ENCODE measurements around the gene BMP6.
"Not testable (repeated sequence)": the region's sequence is repeated elsewhere in the genome, so short reads cannot be mapped to it uniquely, and the experiment has no call there.

BMP6 gene

GRCh38 chr6:7887278-7887991 lies 161.5 kb downstream of the BMP6 start:
- DNase-seq (ENCODE audit: low read depth): no peak

GRCh38 chr6:7888587-7889357 lies 162.9 kb downstream of the BMP6 start:
- no peak for DNase-seq (ENCODE audit: low read depth)

DNA sequence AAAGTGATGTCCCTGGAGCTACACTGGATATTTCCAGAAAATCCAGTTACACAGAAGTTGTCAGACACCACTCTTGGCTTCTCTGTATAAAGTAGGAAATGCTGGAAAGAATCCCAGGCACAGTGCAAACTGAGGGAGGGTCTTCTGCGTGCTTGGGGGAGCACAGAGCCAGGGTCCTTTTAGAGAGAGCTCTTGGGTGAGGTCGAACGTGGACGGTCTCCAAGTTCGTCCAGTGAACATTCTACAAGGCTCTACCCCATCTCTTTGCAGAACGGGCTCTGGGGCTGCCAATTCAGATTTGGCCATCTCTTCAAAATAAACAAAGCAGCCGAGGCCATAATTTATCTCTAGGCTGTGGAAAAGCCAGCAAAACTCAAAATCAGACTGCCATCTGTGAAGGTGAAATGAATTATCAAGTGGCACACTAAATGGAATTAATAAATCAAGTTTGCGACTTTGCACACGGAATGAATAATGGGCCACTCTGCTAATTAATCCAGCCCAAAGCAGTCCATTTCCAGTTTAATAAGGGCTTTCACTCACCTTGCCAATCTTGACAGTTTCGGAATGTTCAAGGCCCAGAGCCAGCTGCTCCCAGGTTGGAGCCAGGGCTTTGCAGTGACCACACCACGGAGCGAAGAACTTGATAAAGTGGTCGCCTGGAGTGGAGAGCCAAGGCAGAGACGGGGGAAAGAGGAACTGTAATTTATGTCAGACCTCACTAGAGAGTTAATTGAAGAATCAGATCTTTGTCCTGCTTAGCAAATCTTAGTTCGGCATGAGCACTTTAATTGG lies 165.4 kb downstream of the BMP6 start:
- DNase-seq (ENCODE audit: low read depth): no peak

DNA sequence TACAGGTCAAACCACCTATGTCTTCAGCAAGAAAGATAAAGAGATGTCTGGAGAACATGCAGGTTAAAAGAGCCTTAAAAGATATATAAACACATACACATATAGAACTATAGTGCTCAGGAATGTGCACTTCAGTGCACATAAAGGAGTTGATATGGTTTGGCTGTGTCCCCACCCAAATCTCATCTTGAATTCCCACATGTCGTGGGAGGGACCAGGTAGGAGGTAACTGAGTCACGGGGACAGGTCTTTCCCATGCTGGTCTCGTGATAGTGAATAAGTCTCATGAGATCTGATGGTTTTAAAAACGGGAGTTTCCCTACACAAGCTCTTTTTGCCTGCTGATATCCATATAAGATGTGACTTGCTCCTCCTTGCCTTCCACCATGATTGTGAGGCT lies 166.5 kb downstream of the BMP6 start:
- DNase-seq (ENCODE audit: low read depth): not testable (repeated sequence)

DNA sequence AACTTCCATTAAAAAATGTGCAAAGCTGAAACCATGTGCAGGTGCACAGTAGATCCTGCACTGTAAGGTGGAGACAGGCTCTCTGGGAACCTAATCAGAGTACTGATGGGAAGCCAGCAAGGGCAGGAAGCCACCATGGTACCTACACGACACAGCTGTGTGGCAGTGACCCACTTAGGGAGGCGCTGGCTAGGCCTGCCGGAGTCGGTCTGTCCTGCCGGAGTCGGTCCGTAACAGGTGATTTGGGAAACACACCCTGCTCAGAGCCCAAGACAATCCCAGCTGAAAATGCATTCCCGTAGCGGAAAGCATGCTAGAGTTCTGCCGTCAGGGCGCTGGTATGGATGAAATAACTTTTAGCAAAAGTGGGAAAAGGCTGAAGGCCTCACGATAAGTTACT lies 167.4 kb downstream of the BMP6 start:
- no peak for DNase-seq (ENCODE audit: low read depth)

GRCh38 chr6:7894262-7895124 lies 168.6 kb downstream of the BMP6 start:
- DNase-seq (ENCODE audit: low read depth): no peak

- DNase-seq (ENCODE audit: low read depth): no peak
Measured at GRCh38 chr6:7895125-7895423, 169.2 kb downstream of the BMP6 start.

- no peak for DNase-seq (ENCODE audit: low read depth)
Measured at GRCh38 chr6:7896465-7896987, 170.6 kb downstream of the BMP6 start.

GRCh38 chr6:7897461-7898192 lies 171.7 kb downstream of the BMP6 start:
- no peak for DNase-seq (ENCODE audit: low read depth)

DNA sequence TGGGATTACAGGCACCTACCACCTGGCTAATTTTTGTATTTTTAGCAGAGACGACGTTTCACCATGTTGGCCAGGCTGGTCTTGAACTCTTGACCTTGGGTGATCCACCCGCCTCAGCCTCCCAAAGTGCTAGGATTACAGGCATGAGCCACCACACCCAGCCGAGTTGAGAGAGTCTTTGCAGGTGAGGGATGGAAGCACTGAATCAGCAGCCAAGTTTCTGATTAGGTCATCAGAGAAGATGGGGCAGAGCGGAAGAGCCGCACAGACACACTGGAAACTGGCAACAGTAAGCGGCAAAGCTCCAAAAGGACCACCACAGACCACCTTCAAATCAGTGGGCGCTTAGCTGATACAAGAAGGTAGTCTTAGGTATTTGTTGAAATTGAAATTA lies 172.3 kb downstream of the BMP6 start:
- not testable (repeated sequence) for DNase-seq (ENCODE audit: low read depth)

- DNase-seq (ENCODE audit: low read depth): no peak
Measured at GRCh38 chr6:7899101-7899888, 173.4 kb downstream of the BMP6 start.

- DNase-seq (ENCODE audit: low read depth): no peak
Measured at GRCh38 chr6:7899889-7900213, 174.0 kb downstream of the BMP6 start.

- no peak for DNase-seq (ENCODE audit: low read depth)
Measured at GRCh38 chr6:7900621-7901020, 174.7 kb downstream of the BMP6 start.

DNA sequence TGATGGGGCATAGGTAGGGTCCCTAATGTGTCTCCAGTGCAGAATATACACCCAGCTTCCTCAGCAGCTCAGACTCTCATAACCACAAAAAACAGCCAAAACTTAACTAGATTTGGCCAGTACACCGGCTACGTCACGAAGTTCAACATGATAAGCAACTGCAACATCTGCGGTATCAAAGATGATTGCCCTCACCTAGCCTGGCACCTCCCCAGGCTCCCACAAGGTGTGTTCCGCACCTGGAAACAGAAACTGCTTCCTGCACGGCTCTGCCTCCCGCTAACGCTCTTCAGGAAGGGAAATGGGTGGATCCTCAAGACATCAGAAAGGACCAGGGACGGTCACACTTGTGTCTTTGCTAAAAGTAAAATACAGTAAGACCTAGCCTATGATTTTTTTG lies 175.2 kb downstream of the BMP6 start:
- DNase-seq (ENCODE audit: low read depth): no peak

DNA sequence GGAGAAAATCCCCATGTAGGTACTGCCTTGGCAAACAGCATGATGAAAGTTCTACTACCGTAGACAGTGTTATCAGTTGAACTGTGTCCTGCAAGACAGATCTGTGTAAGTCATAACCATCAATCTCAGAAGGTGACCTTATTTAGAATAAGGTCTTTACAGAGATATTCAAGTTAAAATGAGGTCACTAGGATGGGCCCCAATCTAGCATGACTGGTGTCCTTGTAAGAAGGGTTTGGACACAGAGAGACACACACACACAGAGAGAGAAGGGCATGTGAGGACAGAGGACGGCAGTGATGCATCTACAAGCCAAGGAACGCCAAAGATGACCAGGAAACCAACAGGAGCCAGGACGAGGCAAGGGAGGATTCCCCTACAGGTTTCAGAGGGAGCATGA lies 175.9 kb downstream of the BMP6 start:
- DNase-seq (ENCODE audit: low read depth): no peak

DNA sequence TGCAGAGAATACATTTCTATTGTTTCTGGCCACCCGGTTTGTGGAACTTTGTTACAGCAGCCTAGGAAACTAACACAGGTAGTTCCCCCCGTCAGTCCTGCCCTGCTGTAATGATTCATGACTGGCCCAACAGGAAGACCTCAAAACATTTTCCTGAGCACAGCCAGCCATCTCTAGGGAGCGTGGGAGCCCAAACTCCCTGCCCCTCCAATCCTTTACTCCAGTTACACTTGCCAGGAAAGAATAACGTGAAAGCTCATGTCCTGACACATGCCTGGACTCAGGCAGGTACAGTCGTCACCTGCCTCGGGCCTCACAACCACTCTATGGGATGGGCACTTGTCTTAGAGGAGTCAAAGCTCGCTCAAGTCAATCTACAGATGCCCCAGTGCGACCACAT lies 176.3 kb downstream of the BMP6 start:
- no peak for DNase-seq (ENCODE audit: low read depth)

- DNase-seq (ENCODE audit: low read depth): no peak
Measured at GRCh38 chr6:7902867-7903266, 177.0 kb downstream of the BMP6 start.

DNA sequence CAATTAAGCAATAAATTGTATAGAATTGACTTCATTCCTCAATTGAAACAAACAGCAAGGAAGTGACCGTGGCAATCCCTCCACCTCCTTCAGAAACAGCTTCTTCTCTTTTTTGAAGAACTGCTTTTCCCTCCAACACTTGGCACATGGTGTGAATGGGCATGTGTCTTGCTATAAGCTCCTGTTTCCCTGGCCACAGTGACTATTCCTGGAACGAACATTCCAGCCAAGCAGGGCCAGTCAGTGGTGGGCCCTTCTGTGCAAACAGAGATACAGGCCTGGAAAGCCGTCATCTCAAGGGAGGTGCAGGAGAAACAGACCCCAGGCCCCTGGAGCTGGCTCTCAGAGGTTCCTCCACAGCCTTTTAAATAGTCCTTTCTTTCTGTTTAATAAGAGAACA lies 177.8 kb downstream of the BMP6 start:
- no peak for DNase-seq (ENCODE audit: low read depth)

DNA sequence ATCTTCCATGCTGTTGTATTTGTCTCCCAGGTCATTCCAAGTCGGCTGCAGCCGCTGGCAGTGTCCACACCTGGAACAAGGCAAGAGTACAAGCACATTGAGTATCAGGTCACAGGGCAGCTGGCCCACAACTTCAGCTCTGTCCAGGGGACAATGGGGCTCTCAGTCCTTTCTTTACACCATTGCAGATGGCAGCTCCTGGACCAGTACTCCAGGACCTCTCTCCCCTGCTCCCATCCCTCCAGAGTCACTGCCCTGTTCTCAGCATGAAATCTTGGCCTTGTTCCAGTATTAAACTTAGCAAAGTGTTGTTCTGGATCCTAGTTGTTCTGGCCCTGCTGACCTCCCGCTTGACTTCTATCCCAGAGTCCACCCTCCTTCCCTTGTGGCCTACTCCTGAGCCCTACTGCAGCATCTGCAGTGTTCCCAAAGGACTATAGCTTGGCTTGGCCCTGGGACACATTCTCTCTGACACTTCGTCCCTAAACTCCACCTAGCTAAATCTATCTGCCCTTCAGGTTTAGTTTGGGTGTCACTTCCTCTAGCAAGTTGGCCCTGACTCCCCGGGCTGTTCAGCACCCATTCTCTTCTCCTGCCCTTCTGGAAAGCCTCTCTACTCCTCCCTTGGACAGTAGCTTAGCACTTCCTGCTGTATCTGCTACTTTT lies 178.9 kb downstream of the BMP6 start:
- no peak for DNase-seq (ENCODE audit: low read depth)

GRCh38 chr6:7905416-7905815 lies 179.5 kb downstream of the BMP6 start:
- no peak for DNase-seq (ENCODE audit: low read depth)

Measured in stimulated activated CD8-positive, alpha-beta memory T cell treated with anti-CD3 and anti-CD28 coated beads, Interleukin-12 subunit alpha, Interleukin-12 subunit beta, amount 100 ng/mL, for 4 hours (primary cell).